ENCODE results near the gene RDH12. TPM values are rescaled to one million over a fixed set of nuclear protein-coding genes. Genes with fewer than 3 reads are reported as not detected.
"Not testable (repeated sequence)": the region's sequence is repeated elsewhere in the genome, so short reads cannot be mapped to it uniquely, and the experiment has no call there.

The RDH12 gene
- total and polyA plus RNA-seq, 8 donors = 0.12 to 1.2 (median 0.54) TPM

DNA sequence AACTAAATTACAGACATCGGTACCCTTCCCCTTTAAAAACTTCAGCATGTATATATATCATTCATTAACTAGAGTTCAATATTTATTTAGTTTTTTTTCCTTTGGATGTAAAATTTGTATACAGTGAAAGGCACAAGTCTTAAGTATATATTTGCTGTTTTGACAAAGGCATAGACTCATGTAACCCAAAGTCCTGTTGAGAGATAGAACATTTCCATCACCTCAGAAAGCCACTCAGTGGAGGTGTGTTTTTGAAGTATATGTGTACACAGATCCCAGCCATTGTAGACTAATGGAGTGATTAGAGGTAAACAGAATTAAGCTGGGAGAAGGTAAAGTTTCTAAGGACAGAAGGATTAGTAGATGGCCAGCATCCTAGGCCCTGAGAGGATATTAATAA is 15.4 kb downstream of the RDH12 start:
- ATAC-seq (no peak), DNase-seq (no peak)
- Histone ChIP-seq H3K4me3 (no peak overlapping the region), H3K9me3 (no peaks in the 10 kb centered on the region), H3K4me1 (no peaks in the 10 kb centered on the region), H3K36me3 (no peaks in the 10 kb centered on the region), H3K27me3 (peaks cover 0 to 3% of the 10 kb centered on the region in 2 donors), H3K27ac (no peak overlapping the region)
- intact Hi-C loops (cut with DNase I) = no loop called here
- TF ChIP-seq, protein P1, sequence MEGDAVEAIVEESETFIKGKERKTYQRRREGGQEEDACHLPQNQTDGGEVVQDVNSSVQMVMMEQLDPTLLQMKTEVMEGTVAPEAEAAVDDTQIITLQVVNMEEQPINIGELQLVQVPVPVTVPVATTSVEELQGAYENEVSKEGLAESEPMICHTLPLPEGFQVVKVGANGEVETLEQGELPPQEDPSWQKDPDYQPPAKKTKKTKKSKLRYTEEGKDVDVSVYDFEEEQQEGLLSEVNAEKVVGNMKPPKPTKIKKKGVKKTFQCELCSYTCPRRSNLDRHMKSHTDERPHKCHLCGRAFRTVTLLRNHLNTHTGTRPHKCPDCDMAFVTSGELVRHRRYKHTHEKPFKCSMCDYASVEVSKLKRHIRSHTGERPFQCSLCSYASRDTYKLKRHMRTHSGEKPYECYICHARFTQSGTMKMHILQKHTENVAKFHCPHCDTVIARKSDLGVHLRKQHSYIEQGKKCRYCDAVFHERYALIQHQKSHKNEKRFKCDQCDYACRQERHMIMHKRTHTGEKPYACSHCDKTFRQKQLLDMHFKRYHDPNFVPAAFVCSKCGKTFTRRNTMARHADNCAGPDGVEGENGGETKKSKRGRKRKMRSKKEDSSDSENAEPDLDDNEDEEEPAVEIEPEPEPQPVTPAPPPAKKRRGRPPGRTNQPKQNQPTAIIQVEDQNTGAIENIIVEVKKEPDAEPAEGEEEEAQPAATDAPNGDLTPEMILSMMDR (IDR thresholded peaks at IDR 0.05) = no peak

DNA sequence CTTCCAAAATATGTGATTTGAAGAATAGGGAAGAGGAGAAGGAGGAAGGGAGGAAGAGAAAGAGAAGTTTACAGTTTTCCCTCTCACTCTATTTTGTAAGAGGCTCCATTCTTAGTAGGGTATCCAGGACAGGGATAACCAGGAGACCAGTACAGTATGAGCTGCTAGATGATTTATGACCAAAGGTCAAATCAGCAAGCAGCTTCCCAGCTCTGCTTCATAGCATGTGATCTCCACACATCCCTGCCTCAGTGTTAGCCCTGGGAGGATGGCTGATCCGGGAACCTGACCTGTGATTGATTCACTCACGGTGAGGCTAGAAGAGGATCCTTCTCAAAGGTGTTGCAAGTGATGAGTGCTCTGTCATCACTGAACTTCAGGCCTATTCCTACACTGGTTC is 16.6 kb downstream of the RDH12 start:
- intact Hi-C loops (cut with DNase I) = no loop called here
- TF ChIP-seq, protein P1 (IDR thresholded peaks at IDR 0.05) = no peak
- no peak for ATAC-seq

DNA sequence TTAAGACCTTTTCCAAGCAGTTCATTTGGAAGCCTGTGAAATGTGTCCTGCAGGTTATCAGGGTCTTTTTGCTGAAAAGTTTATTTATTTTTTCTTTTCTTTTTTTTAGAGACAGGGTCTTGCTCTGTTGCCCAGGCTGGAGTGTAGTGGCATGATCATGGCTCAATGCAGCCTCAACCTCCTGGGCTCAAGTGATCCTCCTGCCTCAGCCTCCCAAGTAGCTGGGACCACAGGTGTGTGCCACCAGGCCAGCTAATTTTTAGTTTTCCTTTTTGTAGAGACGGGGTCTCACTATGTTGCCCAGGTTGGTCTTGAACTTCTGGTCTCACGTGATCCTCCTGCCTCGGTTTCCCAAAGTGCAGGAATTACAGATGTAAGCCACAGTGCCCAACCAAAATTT is 17.7 kb downstream of the RDH12 start:
- H3K27ac ChIP-seq; intact Hi-C loops (cut with DNase I): not testable (repeated sequence)

More for the DNA sequence above, 16.6 kb downstream of the RDH12 start:
- H3K4me3 ChIP-seq = no peak overlapping the region
- H3K27me3 ChIP-seq = peaks cover 0 to 14% of the 10 kb centered on the region in 2 donors
- H3K9me3 ChIP-seq = no peaks in the 10 kb centered on the region
- no peak overlapping the region for H3K27ac ChIP-seq
- H3K36me3 ChIP-seq = no peaks in the 10 kb centered on the region
- H3K4me1 ChIP-seq = no peaks in the 10 kb centered on the region
- no peak for DNase-seq

DNA sequence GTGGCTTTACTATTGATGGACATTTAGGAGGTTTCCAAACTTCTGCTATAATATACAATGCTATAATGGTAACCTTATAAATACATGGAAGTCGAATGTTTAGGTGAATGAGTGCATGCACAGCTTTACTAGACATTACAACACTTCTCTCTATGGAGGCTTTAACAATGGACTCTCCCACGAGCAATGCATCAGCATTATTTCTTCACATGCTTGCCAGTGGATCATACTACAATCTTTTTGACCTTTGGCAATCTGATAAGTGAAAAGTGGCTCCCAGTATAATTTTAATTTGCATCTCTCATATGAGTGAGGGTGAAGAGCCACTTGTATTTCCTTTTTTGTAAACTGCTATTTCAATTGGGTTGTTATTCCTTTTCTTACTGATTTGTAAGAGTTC is 18.2 kb downstream of the RDH12 start:
- peaks cover 0 to 27% of the 10 kb centered on the region in 2 donors for H3K27me3 ChIP-seq
- intact Hi-C loops (cut with DNase I) = no loop called here
- ATAC-seq = peak; percentile 36
- H3K9me3 ChIP-seq = no peaks in the 10 kb centered on the region
- no peak overlapping the region for H3K27ac ChIP-seq
- H3K4me1 ChIP-seq = no peaks in the 10 kb centered on the region
- H3K36me3 ChIP-seq = no peaks in the 10 kb centered on the region
- TF ChIP-seq, protein P1 (IDR thresholded peaks at IDR 0.05) = no peak
- no peak for DNase-seq
- no peak overlapping the region for H3K4me3 ChIP-seq

More for the DNA sequence above, 17.7 kb downstream of the RDH12 start:
- not testable (repeated sequence) for H3K4me1 ChIP-seq, H3K9me3 ChIP-seq, ATAC-seq, DNase-seq, H3K36me3 ChIP-seq, H3K4me3 ChIP-seq
- H3K27me3 ChIP-seq = peaks cover 0 to 25% of the 10 kb centered on the region in 2 donors

DNA sequence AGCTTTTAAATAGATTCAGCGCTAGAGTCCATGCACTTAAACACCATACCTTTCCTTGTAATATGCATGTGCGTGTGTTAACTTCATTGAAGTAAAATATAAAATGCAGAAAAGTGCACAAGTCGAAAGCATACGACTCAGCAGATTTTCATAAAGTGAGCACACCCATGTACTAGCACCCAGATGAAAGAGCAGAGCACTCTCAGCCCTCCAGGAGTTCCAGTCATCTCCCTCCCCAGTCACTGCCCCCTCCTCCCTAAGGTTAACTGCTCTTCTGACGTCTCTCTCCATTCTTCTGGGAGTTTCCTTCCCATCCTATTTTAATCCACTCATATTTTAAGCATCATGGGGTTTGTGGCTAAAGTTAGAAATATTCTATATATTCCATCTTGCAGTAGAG is 20.2 kb downstream of the RDH12 start:
- H3K36me3 ChIP-seq = no peaks in the 10 kb centered on the region
- no peak for ATAC-seq
- TF ChIP-seq, protein P1 (IDR thresholded peaks at IDR 0.05) = no peak
- H3K4me3 ChIP-seq = no peak overlapping the region
- H3K27me3 ChIP-seq = peaks cover 0 to 27% of the 10 kb centered on the region in 2 donors
- H3K9me3 ChIP-seq = no peaks in the 10 kb centered on the region
- no peak for DNase-seq
- intact Hi-C loops (cut with DNase I) = no loop called here
- H3K27ac ChIP-seq = no peak overlapping the region
- H3K4me1 ChIP-seq = no peaks in the 10 kb centered on the region

DNA sequence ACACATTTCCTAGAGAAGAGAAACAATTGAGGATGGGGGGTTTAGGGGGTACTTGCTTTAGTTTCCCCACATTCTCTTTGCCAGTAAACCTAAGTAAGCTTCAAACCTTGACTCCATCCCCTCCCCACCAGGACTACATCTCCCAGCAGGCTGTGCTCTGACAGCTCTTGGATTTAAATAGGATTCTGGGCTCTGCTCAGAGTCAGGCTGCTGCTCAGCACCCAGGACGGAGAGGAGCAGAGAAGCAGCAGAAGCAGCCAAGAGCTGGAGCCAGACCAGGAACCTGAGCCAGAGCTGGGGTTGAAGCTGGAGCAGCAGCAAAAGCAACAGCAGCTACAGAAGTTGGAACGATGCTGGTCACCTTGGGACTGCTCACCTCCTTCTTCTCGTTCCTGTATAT is 20.6 kb downstream of the RDH12 start:
- Histone ChIP-seq H3K4me3 (no peak overlapping the region), H3K4me1 (no peaks in the 10 kb centered on the region), H3K9me3 (no peaks in the 10 kb centered on the region), H3K27me3 (peaks cover 0 to 27% of the 10 kb centered on the region in 2 donors), H3K36me3 (no peaks in the 10 kb centered on the region), H3K27ac (no peak overlapping the region)
- intact Hi-C loops (cut with DNase I) = no loop called here
- TF ChIP-seq, protein P1 (IDR thresholded peaks at IDR 0.05) = no peak
- DNase-seq = peak in 2 of 4 donors; percentile 33 to 70
- peak; percentile 49 for ATAC-seq

Data from left lung (tissue), 10 donors.